HL-60 (cell line): ENCODE data around the gene MYOF.

ENCODE experiments used
- GABPA ChIP-seq: IDR thresholded peaks from 2 replicates; pipeline ENCODE4 v1.6.1; 2012; ENCODE audit warnings: low read depth
- POLR2AphosphoS5 ChIP-seq: IDR thresholded peaks from 2 replicates; pipeline ENCODE4 v1.6.1; 2012; ENCODE audit warnings: low read depth
- TF ChIP-seq, protein P1 (sequence below): IDR thresholded peaks from one replicate; pipeline ENCODE4 v1.5.1; 2011; ENCODE audit warnings: low read length, control low read depth, inconsistent platforms; ENCODE audit not compliant: insufficient read depth
- TF ChIP-seq, protein P2 (sequence below): IDR thresholded peaks from 2 replicates; pipeline ENCODE4 v1.6.1; 2012; ENCODE audit warnings: low read depth; ENCODE audit not compliant: insufficient replicate concordance

DNA sequence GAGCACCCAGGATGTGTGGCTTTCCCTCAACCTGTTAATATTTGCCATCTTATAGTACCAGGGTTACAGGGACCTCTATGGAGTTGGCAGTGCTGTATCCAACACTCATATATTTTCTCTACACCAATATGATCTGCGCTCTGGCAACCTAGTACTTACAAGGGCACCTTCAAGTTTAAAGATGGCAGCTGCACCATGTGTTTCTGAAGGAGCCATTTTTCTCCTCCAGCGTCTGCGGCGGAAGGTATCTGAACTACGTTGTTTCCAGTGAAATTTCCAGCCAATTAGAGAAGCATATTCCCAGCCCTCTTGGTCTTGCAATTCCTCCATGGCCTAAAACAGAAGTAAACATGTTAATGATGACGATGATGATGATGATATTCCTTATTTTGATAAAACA is 125.6 kb downstream of the MYOF start:
- TF ChIP-seq, protein P1, sequence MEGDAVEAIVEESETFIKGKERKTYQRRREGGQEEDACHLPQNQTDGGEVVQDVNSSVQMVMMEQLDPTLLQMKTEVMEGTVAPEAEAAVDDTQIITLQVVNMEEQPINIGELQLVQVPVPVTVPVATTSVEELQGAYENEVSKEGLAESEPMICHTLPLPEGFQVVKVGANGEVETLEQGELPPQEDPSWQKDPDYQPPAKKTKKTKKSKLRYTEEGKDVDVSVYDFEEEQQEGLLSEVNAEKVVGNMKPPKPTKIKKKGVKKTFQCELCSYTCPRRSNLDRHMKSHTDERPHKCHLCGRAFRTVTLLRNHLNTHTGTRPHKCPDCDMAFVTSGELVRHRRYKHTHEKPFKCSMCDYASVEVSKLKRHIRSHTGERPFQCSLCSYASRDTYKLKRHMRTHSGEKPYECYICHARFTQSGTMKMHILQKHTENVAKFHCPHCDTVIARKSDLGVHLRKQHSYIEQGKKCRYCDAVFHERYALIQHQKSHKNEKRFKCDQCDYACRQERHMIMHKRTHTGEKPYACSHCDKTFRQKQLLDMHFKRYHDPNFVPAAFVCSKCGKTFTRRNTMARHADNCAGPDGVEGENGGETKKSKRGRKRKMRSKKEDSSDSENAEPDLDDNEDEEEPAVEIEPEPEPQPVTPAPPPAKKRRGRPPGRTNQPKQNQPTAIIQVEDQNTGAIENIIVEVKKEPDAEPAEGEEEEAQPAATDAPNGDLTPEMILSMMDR = no peak
- TF ChIP-seq, protein P2, sequence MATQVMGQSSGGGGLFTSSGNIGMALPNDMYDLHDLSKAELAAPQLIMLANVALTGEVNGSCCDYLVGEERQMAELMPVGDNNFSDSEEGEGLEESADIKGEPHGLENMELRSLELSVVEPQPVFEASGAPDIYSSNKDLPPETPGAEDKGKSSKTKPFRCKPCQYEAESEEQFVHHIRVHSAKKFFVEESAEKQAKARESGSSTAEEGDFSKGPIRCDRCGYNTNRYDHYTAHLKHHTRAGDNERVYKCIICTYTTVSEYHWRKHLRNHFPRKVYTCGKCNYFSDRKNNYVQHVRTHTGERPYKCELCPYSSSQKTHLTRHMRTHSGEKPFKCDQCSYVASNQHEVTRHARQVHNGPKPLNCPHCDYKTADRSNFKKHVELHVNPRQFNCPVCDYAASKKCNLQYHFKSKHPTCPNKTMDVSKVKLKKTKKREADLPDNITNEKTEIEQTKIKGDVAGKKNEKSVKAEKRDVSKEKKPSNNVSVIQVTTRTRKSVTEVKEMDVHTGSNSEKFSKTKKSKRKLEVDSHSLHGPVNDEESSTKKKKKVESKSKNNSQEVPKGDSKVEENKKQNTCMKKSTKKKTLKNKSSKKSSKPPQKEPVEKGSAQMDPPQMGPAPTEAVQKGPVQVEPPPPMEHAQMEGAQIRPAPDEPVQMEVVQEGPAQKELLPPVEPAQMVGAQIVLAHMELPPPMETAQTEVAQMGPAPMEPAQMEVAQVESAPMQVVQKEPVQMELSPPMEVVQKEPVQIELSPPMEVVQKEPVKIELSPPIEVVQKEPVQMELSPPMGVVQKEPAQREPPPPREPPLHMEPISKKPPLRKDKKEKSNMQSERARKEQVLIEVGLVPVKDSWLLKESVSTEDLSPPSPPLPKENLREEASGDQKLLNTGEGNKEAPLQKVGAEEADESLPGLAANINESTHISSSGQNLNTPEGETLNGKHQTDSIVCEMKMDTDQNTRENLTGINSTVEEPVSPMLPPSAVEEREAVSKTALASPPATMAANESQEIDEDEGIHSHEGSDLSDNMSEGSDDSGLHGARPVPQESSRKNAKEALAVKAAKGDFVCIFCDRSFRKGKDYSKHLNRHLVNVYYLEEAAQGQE = no peak
- TF ChIP-seq GABPA (no peak), POLR2AphosphoS5 (no peak)
